NCI-H2196 treated with DMSO at 0.1 percent for 48 hours (cell line): ENCODE results near the gene DOCK1.

Source experiments
- DNase-seq: peaks from one replicate; lab custom pipeline; 2025; ENCODE audit not compliant: unreplicated experiment; lab: John Stamatoyannopoulos, UW

Gene DOCK1

GRCh38 chr10:127414024-127414423, 508.8 kb downstream of the DOCK1 start:
- DNase-seq: no peak

GRCh38 chr10:127415116-127415515, 509.9 kb downstream of the DOCK1 start:
- no peak for DNase-seq

GRCh38 chr10:127415901-127416581, 510.8 kb downstream of the DOCK1 start:
- no peak for DNase-seq

- DNase-seq: no peak
Measured at GRCh38 chr10:127417031-127417430, 511.8 kb downstream of the DOCK1 start.

GRCh38 chr10:127417686-127418401, 512.6 kb downstream of the DOCK1 start:
- DNase-seq: no peak

GRCh38 chr10:127418536-127419168, 513.4 kb downstream of the DOCK1 start:
- no peak for DNase-seq

GRCh38 chr10:127420138-127420684, 515.0 kb downstream of the DOCK1 start:
- no peak for DNase-seq

GRCh38 chr10:127423218-127423915, 518.1 kb downstream of the DOCK1 start:
- no peak for DNase-seq

GRCh38 chr10:127424594-127425264, 519.5 kb downstream of the DOCK1 start:
- DNase-seq: no peak

GRCh38 chr10:127426746-127427145, 521.5 kb downstream of the DOCK1 start:
- no peak for DNase-seq

- no peak for DNase-seq
Measured at GRCh38 chr10:127427926-127428325, 522.7 kb downstream of the DOCK1 start.

GRCh38 chr10:127428385-127428980, 523.3 kb downstream of the DOCK1 start:
- no peak for DNase-seq

GRCh38 chr10:127429601-127430312, 524.5 kb downstream of the DOCK1 start:
- no peak for DNase-seq

GRCh38 chr10:127431525-127431924, 526.3 kb downstream of the DOCK1 start:
- DNase-seq: no peak

- no peak for DNase-seq
Measured at GRCh38 chr10:127434006-127434405, 528.8 kb downstream of the DOCK1 start.

GRCh38 chr10:127435246-127435645, 530.0 kb downstream of the DOCK1 start:
- DNase-seq: no peak

GRCh38 chr10:127440371-127440770, 535.1 kb downstream of the DOCK1 start:
- DNase-seq: no peak

GRCh38 chr10:127441350-127442219, 536.4 kb downstream of the DOCK1 start:
- DNase-seq: no peak

- DNase-seq: no peak
Measured at GRCh38 chr10:127442220-127442525, 536.9 kb downstream of the DOCK1 start.
